K562 (cell line): ENCODE results near the gene CTNS. TPM values are rescaled to one million over a fixed set of nuclear protein-coding genes. Genes with fewer than 3 reads are reported as not detected.

Source experiments
- ATAC-seq: fragments of 200-7000 bp; cut with Tn5 transposase; 3 replicates; pipeline ENCODE4 v1.9.1; 2020; ENCODE audit warnings: moderate library complexity
- BruUV-seq: library from RNA; stranded (reverse); fragments of 400-500 nt; replicated peaks from 2 replicates; lab custom pipeline; 2021; lab: Mats Ljungman, UMichigan
- CTCF ChIA-PET: fragments of 300-600 bp; formaldehyde crosslinking; extraction: SDS; loops from one replicate; lab custom pipeline; 2021; ENCODE audit warnings: low intra/inter-chr PET ratio; lab: Yijun Ruan, JAX
- POLR2A ChIA-PET: fragments of 300-600, 350-650 bp; sonication (Branson Sonifier 250); formaldehyde crosslinking; extraction: SDS; loops from one replicate; lab custom pipeline; 2021; ENCODE audit warnings: antibody characterized with exemption, inconsistent platforms; lab: Yijun Ruan, JAX
- DNase-seq, 4 experiments: peaks; one replicate each; pipeline versions ENCODE4 v3.0.0 to v3.0.0-alpha.2; 2011 to 2018; ENCODE audit warnings: low spot score in 3 of 4, mixed read lengths in 3 of 4; ENCODE audit errors: extremely low read depth in 1 of 4
- FAIRE-seq: peaks from 2 replicates; lab custom pipeline; 2011; peaks lifted over from hg19 to GRCh38; lab: Jason Lieb, UNC
- H2AFZ ChIP-seq: 2 replicates; pipeline ENCODE4 v1.6.0; 2011; ENCODE audit warnings: low read depth, low read length, control low read depth, inconsistent platforms
- H3K27ac ChIP-seq: fragments of 200-600 bp; 3 replicates; pipeline ENCODE4 v1.8.0; 2011; ENCODE audit warnings: low read depth, mild to moderate bottlenecking, control low read depth, inconsistent platforms, low read length, moderate library complexity, mixed read lengths; ENCODE audit errors: extremely low read depth
- H3K27me3 ChIP-seq, 2 experiments: fragments of 300-600 bp in 1 of 2; 2 replicates in 1 of 2; 3 replicates in 1 of 2; pipeline versions ENCODE4 v1.6.0 to v1.8.0; 2011; ENCODE audit warnings: inconsistent platforms in 2 of 2, low read length in 2 of 2, mild to moderate bottlenecking in 1 of 2, mixed read lengths in 1 of 2, moderate library complexity in 1 of 2; ENCODE audit not compliant: control insufficient read depth in 2 of 2, insufficient read depth in 2 of 2
- H3K36me3 ChIP-seq: fragments of 300-600 bp; 3 replicates; pipeline ENCODE4 v1.8.0; 2011; ENCODE audit warnings: mild to moderate bottlenecking, low read length, inconsistent platforms; ENCODE audit not compliant: control insufficient read depth, insufficient read depth
- H3K4me1 ChIP-seq, 2 experiments: fragments of 200-600 bp in 1 of 2; replicated peaks in 1 of 2; 2 replicates in 1 of 2; 3 replicates in 1 of 2; pipeline versions ENCODE4 v1.5.1 to v1.8.0; 2011; ENCODE audit warnings: inconsistent platforms in 2 of 2, low read length in 2 of 2, mild to moderate bottlenecking in 1 of 2, mixed read lengths in 1 of 2, moderate library complexity in 1 of 2; ENCODE audit not compliant: control insufficient read depth in 2 of 2, insufficient read depth in 2 of 2
- H3K4me2 ChIP-seq: 2 replicates; pipeline ENCODE4 v1.6.1; 2011; ENCODE audit warnings: low read length, control low read depth, inconsistent platforms, mixed read lengths; ENCODE audit not compliant: insufficient read depth
- H3K4me3 ChIP-seq: fragments of 200-600 bp; sonication (generic), shearing (Covaris generic); 2 replicates; pipeline ENCODE4 v1.5.1; 2016; ENCODE audit warnings: control low read depth, inconsistent platforms
- H3K79me2 ChIP-seq: fragments of 200-600 bp; 3 replicates; pipeline ENCODE4 v1.8.0; 2011; ENCODE audit warnings: low read length, inconsistent platforms; ENCODE audit not compliant: control insufficient read depth, insufficient read depth
- H3K9ac ChIP-seq, 2 experiments: 2 replicates each; pipeline versions ENCODE4 v1.6.0 to v1.6.1; 2011; ENCODE audit warnings: low read depth in 2 of 2, low read length in 2 of 2, control low read depth in 1 of 2, inconsistent platforms in 1 of 2, mild to moderate bottlenecking in 1 of 2, mixed read lengths in 1 of 2; ENCODE audit not compliant: insufficient read depth in 1 of 2
- H3K9me1 ChIP-seq: one replicate; pipeline ENCODE4 v1.6.0; 2011; ENCODE audit warnings: inconsistent platforms, mild to moderate bottlenecking, low read length, moderate library complexity; ENCODE audit not compliant: control insufficient read depth, insufficient read depth
- H3K9me3 ChIP-seq: replicated peaks from 2 replicates; pipeline ENCODE4 v1.5.1; 2011; ENCODE audit warnings: low read depth, low read length, inconsistent platforms; ENCODE audit not compliant: control insufficient read depth, insufficient read depth
- H4K20me1 ChIP-seq: replicated peaks from 2 replicates; pipeline ENCODE4 v1.6.1; 2011; ENCODE audit warnings: low read length, inconsistent platforms, mixed read lengths; ENCODE audit not compliant: control insufficient read depth, insufficient read depth
- CAMTA2 ChIP-seq: fragments of 250-450 bp; sonication (Bioruptor Pico); conservative IDR thresholded peaks from 2 replicates; pipeline ENCODE4 v1.5.1; 2022
- CBX2 ChIP-seq: fragments of 200-600 bp; sonication (generic); IDR thresholded peaks from one replicate; pipeline ENCODE4 v1.6.1; 2012; ENCODE audit warnings: mild to moderate bottlenecking, low read length, inconsistent platforms; ENCODE audit not compliant: insufficient read depth, poor library complexity, severe bottlenecking
- FOXA1 ChIP-seq: fragments of 450-650 bp; IDR thresholded peaks from 2 replicates; pipeline ENCODE4 v1.6.1; 2016; ENCODE audit warnings: mild to moderate bottlenecking, borderline replicate concordance
- JUN ChIP-seq, 2 experiments: sonication (generic) in 1 of 2; formaldehyde crosslinking in 1 of 2; IDR thresholded peaks; 2 replicates each; pipeline versions ENCODE4 v1.6.1 to v1.8.0; 2012 to 2022; ENCODE audit warnings: borderline replicate concordance in 2 of 2, mild to moderate bottlenecking in 2 of 2, improper control_type of control experiment in 1 of 2, low read depth in 1 of 2, low read length in 1 of 2, missing genetic modification reagents in 1 of 2
- JUNB ChIP-seq: fragments of 450-650 bp; formaldehyde crosslinking; conservative IDR thresholded peaks from 2 replicates; pipeline ENCODE4 v1.4.0; 2020; ENCODE audit warnings: mild to moderate bottlenecking
- MED1 ChIP-seq: sonication (generic); formaldehyde crosslinking; IDR thresholded peaks from 2 replicates; pipeline ENCODE4 v1.8.1; 2023; ENCODE audit warnings: missing genetic modification reagents, borderline replicate concordance
- NFIX ChIP-seq: fragments of 250-450 bp; sonication (Bioruptor Pico); IDR thresholded peaks from 2 replicates; pipeline ENCODE4 v1.4.0; 2020; ENCODE audit warnings: low read depth, mild to moderate bottlenecking, moderate library complexity
- PHF20 ChIP-seq: fragments of 450-650 bp; IDR thresholded peaks from 2 replicates; pipeline ENCODE4 v1.6.1; 2018; ENCODE audit not compliant: partially characterized antibody
- POLR3A ChIP-seq: IDR thresholded peaks from 2 replicates; pipeline ENCODE4 v1.6.1; 2011; ENCODE audit warnings: borderline replicate concordance, mild to moderate bottlenecking, moderate library complexity; ENCODE audit not compliant: insufficient read length, insufficient read depth; ENCODE audit errors: extremely low read depth
- RBBP5 ChIP-seq: fragments of 200-600 bp; sonication (generic); IDR thresholded peaks from 2 replicates; pipeline ENCODE4 v1.6.1; 2012; ENCODE audit warnings: borderline replicate concordance, mild to moderate bottlenecking, low read length, control low read depth, inconsistent platforms; ENCODE audit not compliant: insufficient read depth, poor library complexity, severe bottlenecking
- RBM25 ChIP-seq: fragments of 200-400 bp; formaldehyde crosslinking; IDR thresholded peaks from 2 replicates; pipeline ENCODE4 v1.6.1; 2018; ENCODE audit warnings: low read length, low read depth, moderate library complexity; ENCODE audit not compliant: severe bottlenecking
- RBM34 ChIP-seq: fragments of 200-400 bp; formaldehyde crosslinking; IDR thresholded peaks from 2 replicates; pipeline ENCODE4 v1.6.1; 2018; ENCODE audit warnings: low read length, borderline replicate concordance; ENCODE audit not compliant: insufficient read depth
- ZNF12 ChIP-seq: sonication (generic); formaldehyde crosslinking; IDR thresholded peaks from 2 replicates; pipeline ENCODE4 v1.4.0; 2020; ENCODE audit warnings: mild to moderate bottlenecking, missing genetic modification reagents
- ZNF778 ChIP-seq: fragments of 450-650 bp; formaldehyde crosslinking; IDR thresholded peaks from 2 replicates; pipeline ENCODE4 v1.4.0; 2020; ENCODE audit warnings: mild to moderate bottlenecking, moderate library complexity
- WGBS: fragments of 100-300 bp; shearing (Covaris generic); methylation state at CpG from one replicate; pipeline ENCODE4 v1.1.6; 2016; ENCODE audit warnings: low coverage, mixed read lengths; ENCODE audit not compliant: insufficient coverage; ENCODE audit errors: missing lambda C conversion rate; 5-methylcytosine and 5-hydroxymethylcytosine counted together
- in situ Hi-C: fragments of 300-500 bp; cut with MboI; formaldehyde crosslinking; loops from 4 replicates; pipeline ENCODE4 v1.15.0; 2018; ENCODE audit warnings: inconsistent platforms, mixed read lengths
- intact Hi-C: fragments of 100-400 bp; cut with micrococcal nuclease; formaldehyde crosslinking; loops from 2 replicates; pipeline ENCODE4 v1.14.2; 2022
- polyA plus RNA-seq, 8 experiments: library from polyadenylated mRNA; depleted of rRNA in 4 of 8; stranded (reverse) in 5 of 8; unstranded in 3 of 8; fragments of >200 nt; fragmentation: Nextera tagmentation in 2 of 8; fragmentation: Illumina TruSeq in 1 of 8; extraction: Ambion mirVana in 2 of 8; extraction: Trizol in 1 of 8; gene quantifications; 2 replicates each; pipeline versions ENCODE4 v1.2.1 to v1.2.3, GENCODE V29; 2011 to 2014; ENCODE audit warnings: inconsistent platforms in 1 of 8, missing spikeins in 1 of 8
- total RNA-seq, 7 experiments: library from RNA; depleted of rRNA in 6 of 7; stranded (reverse); fragments of >200 nt in 6 of 7; fragmentation: Illumina TruSeq in 2 of 7; extraction: Trizol in 2 of 7; gene quantifications; 2 replicates each; pipeline versions ENCODE4 v1.2.1 to v1.2.3, GENCODE V29; 2011 to 2021; ENCODE audit warnings: low replicate concordance in 1 of 7
- TF ChIP-seq, protein P1 (sequence below): sonication (generic); formaldehyde crosslinking; IDR thresholded peaks from 2 replicates; pipeline ENCODE4 v1.4.0; 2020; ENCODE audit warnings: mild to moderate bottlenecking, missing genetic modification reagents
- TF ChIP-seq, protein P2 (sequence below): fragments of 450-650 bp; IDR thresholded peaks from 2 replicates; pipeline ENCODE4 v1.6.1; 2016; ENCODE audit warnings: antibody characterized with exemption
- TF ChIP-seq, protein P3 (sequence below): fragments of 450-650 bp; IDR thresholded peaks from 2 replicates; pipeline ENCODE4 v1.6.1; 2016

Gene CTNS
- total and polyA plus RNA-seq, 9 of the 15 experiments (the other 6 are each of a cell fraction or from before 2014, with no cell fraction given) = 0.66 to 8.4 (median 4.9) TPM

DNA sequence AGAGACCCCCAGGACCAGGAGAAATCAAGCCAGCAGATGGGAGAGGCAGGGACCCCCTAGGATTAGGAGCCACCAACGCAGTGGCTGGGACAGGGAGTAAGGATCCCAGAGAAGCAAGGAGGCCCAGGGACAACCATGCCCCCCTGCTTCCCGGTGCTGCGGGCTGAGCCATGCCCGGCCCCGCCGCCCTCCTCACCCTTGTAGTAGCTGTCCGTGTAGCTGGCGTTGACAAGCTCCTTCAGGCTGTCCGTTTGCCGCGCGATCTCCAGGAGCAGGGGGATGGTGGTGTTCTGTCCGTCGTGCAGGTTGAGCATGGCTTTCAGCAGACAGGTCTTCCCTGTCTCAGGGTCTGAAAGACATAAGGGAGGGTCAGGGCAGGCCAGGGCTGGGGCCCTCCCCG is 45.8 kb upstream of the CTNS start:
- H3K79me2 ChIP-seq = no peaks in the 10 kb centered on the region
- DNase-seq = no peak
- ChIA-PET CTCF (no interaction called here), POLR2A (no interaction called here)
- no peak for ATAC-seq
- H3K9ac ChIP-seq = no peak overlapping the region
- no peak for FAIRE-seq
- intact Hi-C loops = no loop called here
- H3K36me3 ChIP-seq = no peaks in the 10 kb centered on the region
- in situ Hi-C loops = no loop called here
- BruUV-seq = no TSS peak
- peaks cover 12 to 60% of the 10 kb centered on the region in 2 experiments; a peak in 3 of 5 replicates for H3K27me3 ChIP-seq
- 15% methylated on average over 9 of the region's 15 CpGs for WGBS
- H3K9me1 ChIP-seq = no peaks in the 10 kb centered on the region
- H3K27ac ChIP-seq = no peak overlapping the region
- no peaks in the 10 kb centered on the region for H3K9me3 ChIP-seq
- peaks cover 0 to 4% of the 10 kb centered on the region in 2 experiments; a peak in 1 of 5 replicates for H3K4me1 ChIP-seq
- H3K4me3 ChIP-seq = no peak overlapping the region
- H4K20me1 ChIP-seq = peaks cover 3% of the 10 kb centered on the region
- no peak overlapping the region for H3K4me2 ChIP-seq
- no peak overlapping the region for H2AFZ ChIP-seq
- TF ChIP-seq RBM25 = no peak
- no peak for TF ChIP-seq NFIX (CRISPR knock-in tag)
- TF ChIP-seq PHF20 = no peak
- no peak for TF ChIP-seq RBBP5
- no peak for TF ChIP-seq MED1 (CRISPR knock-in tag)
- TF ChIP-seq, protein P1, sequence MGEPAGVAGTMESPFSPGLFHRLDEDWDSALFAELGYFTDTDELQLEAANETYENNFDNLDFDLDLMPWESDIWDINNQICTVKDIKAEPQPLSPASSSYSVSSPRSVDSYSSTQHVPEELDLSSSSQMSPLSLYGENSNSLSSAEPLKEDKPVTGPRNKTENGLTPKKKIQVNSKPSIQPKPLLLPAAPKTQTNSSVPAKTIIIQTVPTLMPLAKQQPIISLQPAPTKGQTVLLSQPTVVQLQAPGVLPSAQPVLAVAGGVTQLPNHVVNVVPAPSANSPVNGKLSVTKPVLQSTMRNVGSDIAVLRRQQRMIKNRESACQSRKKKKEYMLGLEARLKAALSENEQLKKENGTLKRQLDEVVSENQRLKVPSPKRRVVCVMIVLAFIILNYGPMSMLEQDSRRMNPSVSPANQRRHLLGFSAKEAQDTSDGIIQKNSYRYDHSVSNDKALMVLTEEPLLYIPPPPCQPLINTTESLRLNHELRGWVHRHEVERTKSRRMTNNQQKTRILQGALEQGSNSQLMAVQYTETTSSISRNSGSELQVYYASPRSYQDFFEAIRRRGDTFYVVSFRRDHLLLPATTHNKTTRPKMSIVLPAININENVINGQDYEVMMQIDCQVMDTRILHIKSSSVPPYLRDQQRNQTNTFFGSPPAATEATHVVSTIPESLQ (CRISPR knock-in tag) = no peak
- no peak for TF ChIP-seq RBM34
- TF ChIP-seq ZNF778 = no peak
- TF ChIP-seq CAMTA2 (CRISPR knock-in tag) = no peak
- TF ChIP-seq FOXA1 = no peak
- TF ChIP-seq JUN (IDR thresholded peaks at IDR 0.05; ENCODE audit: borderline replicate concordance, low read depth, low read length) = no peak
- TF ChIP-seq JUN (CRISPR knock-in tag; IDR thresholded peaks at IDR 0.05; ENCODE audit: borderline replicate concordance) = no peak
- TF ChIP-seq, protein P2, sequence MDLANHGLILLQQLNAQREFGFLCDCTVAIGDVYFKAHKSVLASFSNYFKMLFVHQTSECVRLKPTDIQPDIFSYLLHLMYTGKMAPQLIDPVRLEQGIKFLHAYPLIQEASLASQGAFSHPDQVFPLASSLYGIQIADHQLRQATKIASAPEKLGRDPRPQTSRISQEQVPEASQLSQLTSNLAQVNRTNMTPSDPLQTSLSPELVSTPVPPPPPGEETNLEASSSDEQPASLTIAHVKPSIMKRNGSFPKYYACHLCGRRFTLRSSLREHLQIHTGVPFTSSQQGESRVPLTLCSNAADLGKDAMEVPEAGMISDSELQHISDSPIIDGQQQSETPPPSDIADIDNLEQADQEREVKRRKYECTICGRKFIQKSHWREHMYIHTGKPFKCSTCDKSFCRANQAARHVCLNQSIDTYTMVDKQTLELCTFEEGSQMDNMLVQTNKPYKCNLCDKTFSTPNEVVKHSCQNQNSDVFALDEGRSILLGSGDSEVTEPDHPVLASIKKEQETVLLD = no peak
- no peak for TF ChIP-seq CBX2
- no peak for TF ChIP-seq JUNB
- TF ChIP-seq ZNF12 (CRISPR knock-in tag) = no peak
- TF ChIP-seq, protein P3, sequence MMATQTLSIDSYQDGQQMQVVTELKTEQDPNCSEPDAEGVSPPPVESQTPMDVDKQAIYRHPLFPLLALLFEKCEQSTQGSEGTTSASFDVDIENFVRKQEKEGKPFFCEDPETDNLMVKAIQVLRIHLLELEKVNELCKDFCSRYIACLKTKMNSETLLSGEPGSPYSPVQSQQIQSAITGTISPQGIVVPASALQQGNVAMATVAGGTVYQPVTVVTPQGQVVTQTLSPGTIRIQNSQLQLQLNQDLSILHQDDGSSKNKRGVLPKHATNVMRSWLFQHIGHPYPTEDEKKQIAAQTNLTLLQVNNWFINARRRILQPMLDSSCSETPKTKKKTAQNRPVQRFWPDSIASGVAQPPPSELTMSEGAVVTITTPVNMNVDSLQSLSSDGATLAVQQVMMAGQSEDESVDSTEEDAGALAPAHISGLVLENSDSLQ = no peak
- TF ChIP-seq POLR3A = no peak
